Measurements from ENCODE around the gene TTC19.

TTC19 gene

GRCh38 chr17:15999141-15999973, at the start of gene TTC19, which contains the start of gene ZSWIM7:
Gene TTC19 (plus strand): TSS chr17:15999824. CDS start chr17:15999849, 25 bp downstream.
Gene ZSWIM7 (minus strand): TSS chr17:15999704. CDS start chr17:15999594, 110 bp downstream.
- peak; percentile 95 for DNase-seq

GRCh38 chr17:15951368-15952047, 48.1 kb upstream of the TTC19 start:
- DNase-seq = no peak

GRCh38 chr17:15952048-15952532, 47.5 kb upstream of the TTC19 start:
- no peak for DNase-seq

GRCh38 chr17:15952916-15953790, 46.5 kb upstream of the TTC19 start:
- no peak for DNase-seq

DNA sequence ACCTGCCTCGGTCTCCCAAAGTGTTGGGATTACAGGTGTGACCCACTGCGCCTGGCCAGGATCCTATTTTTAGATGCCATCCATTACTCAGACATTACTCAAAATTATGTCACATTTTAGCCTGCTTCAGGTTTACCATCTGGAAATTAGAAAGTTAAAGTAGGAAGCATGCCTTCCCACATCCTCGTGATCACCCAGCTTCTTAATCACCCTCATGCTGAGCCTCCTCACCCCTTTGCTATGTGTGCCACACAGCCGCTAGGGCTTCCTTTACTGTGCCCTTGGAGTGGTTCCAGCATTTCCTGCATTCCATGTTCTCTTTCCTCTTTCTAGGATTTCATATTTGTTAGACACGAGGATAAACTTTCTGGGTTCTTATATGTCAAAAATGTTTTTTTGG, 45.4 kb upstream of the TTC19 start:
- no peak for DNase-seq

DNA sequence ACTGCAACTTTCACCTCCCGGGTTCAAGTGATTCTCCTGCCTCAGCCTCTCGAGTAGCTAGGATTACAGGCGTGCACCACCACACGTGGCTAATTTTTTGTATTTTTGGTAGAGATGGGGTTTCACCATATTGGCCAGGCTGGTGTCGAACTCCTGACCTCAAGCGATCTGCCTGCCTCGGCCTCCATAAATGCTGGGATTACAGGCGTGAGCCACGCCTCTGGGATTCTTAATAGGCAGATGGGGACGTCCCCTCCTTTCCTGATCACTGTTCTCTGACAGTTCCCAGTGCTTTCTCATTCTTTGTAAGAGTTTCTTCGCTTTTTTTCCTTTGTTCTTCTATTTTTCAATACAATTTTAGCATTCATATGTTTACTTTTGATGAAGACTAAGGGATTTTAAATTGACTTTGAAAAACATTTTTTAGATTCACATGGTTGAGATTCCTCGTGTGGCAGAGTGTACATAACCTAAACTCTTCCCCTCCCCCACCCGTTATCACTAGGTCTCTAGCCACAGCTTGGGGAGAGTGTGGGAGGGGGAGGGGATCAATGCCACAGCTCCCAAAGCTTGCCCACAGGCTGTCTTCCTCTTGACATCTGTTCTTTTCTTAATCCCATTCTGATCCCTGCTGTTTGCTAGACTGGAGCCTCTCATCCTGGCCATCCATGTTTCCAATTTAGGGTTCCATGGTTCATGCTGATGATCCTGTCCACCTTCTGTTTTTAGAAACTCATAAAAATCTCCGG, 43.7 kb upstream of the TTC19 start:
- no peak for DNase-seq

GRCh38 chr17:15957206-15957605, 42.4 kb upstream of the TTC19 start:
- DNase-seq = no peak

- no peak for DNase-seq
These were observed 41.9 kb upstream of the TTC19 start for GRCh38 chr17:15957608-15958307.

- no peak for DNase-seq
These were observed 41.2 kb upstream of the TTC19 start for GRCh38 chr17:15958484-15958854.

GRCh38 chr17:15963670-15964110, 35.9 kb upstream of the TTC19 start:
- no peak for DNase-seq

GRCh38 chr17:15965528-15965927, 34.1 kb upstream of the TTC19 start:
- DNase-seq = no peak

DNA sequence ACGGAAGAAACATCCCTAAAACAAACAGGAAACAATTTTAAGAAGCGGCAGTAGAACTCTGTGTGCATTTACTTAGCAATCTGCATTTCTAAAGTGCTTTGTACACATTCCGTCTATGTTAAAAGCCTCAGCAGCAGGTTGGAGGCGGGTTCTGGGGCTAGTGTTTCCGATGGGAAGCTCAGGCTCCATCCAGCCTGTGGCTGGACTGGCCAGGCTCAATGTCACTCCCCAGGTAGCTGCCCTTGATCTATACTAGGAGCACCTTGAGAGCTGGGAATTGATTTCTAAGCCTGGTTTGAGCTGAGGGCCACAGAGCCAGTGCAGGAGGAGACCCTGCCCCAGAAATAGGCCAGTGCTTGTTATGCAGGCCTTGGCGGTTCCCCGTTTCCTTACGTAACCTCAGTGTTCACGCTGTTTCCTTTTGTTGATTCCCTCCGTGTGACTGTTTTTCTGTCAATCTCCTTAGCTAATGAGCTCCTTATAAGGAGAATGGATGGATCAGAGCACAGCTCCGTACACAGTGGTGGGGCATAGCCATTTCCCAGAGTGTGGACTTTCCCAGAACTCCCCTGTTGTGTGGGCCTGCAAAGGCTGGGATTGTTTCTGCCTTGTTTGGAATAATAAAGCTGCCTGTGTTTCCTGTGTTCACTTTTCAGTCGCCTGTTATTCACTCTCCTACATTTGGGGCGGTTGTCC, 33.3 kb upstream of the TTC19 start:
- peak; percentile 37 for DNase-seq

GRCh38 chr17:15966879-15967248, 32.8 kb upstream of the TTC19 start:
- DNase-seq = no peak

- no peak for DNase-seq
These were observed 31.8 kb upstream of the TTC19 start for GRCh38 chr17:15967706-15968399.

GRCh38 chr17:15969463-15969862, 30.2 kb upstream of the TTC19 start:
- no peak for DNase-seq

DNA sequence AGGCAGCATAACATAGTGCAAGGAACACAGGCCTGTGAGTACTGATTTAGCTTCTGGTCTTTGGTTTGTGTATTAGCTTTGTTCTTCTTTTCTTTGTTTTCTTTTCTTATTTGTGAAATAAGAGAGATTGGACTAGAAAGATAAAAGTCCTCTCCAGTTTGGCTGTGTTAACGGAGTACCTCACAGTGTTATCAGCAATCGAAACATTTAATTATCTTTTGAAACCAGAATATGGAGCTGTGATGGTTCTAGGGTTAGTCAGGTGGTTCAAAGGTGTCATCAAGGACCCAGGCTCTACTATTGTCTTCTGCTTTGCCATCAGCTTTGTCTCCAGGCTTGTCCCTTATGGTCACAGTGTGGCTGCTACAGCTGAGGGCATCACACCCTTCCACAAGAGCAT, 29.1 kb upstream of the TTC19 start:
- DNase-seq = no peak

DNA sequence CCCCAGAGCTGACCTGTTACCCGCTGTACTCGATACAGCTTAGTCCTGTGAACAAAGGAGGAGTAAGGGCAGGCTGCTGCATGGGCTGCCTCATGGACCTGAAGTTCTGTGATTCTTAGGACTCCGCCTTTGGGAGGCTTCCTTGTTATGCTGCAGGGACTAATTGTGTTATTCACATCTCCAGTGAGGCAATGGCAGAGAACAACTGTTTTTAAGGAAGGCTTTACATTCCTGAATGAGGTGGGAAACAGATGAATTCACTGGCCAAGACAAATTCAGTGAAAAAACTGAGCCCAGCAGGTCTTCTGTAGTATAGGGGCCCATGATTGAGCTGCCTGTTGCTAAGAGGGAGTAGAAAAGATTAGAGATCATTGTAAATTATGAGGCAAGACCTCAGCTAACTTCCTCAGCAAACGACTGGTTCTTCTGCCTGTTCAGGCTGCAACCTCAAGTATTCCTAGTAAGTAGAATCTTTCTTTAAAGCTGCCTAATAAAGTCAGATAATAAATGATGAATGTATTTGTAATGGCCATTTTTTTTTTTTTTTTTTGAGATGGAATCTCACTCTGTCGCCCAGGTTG, 28.4 kb upstream of the TTC19 start:
- no peak for DNase-seq

DNA sequence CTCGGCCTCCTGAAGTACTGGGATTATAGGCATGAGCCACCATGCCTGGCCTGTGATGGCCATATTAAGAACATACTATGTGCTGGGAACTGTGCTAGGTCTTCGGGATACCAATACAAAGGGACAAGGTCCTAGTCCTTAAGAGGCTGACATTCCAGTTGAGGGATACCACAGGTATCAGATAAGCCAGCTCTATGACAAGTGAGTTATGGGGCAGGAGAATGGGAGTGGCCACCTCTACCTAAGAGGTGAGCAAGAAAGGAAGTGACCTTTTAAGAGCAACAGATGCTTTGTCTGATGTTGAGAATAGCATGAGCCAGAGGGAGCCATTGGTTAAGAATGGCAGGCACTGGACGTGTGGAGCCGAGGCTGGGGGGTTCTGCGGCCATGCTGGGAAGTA, 27.7 kb upstream of the TTC19 start:
- no peak for DNase-seq

- no peak for DNase-seq
These were observed 27.1 kb upstream of the TTC19 start for GRCh38 chr17:15972497-15972951.

DNA sequence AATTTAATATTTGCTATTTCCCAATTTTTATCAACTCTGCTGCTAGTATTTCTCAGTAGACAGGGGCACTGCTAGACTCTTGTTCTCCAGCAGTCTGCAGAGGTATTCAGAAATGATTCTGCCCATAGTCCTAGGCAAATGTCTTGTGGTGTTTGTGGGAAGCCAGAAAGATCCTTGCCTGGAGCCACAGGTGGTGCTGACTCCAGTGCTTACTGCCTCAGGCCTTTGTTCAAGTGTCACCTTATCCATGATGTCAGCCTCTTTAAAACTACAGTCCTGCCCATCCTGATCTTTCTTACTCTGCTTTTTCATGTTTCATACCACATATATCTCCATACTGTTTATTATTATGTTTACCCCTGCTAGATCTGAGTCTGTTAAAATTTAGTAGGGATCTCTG, 26.6 kb upstream of the TTC19 start:
- no peak for DNase-seq

Measured in midbrain (tissue), 1 donor.